ENCODE measurements around the gene TMEM88. TPM values are rescaled to one million over a fixed set of nuclear protein-coding genes. Genes with fewer than 3 reads are reported as not detected.

TMEM88 gene
- total and polyA plus RNA-seq, 2 experiments from 2014 or later: not detected

GRCh38 chr17:7842380-7843256 lies 12.2 kb upstream of the TMEM88 start:
- Histone ChIP-seq H3K9ac (peak overlapping the region; percentile 97), H3K4me2 (ENCODE audit: unreplicated experiment) (peak overlapping the region; percentile 100), H3K27me3 (replicated peaks; ENCODE audit: insufficient read depth) (no peaks in the 10 kb centered on the region), H3F3A (ENCODE audit: insufficient read depth) (peaks cover 20% of the 10 kb centered on the region), H3K4me1 (ENCODE audit: insufficient read depth) (peaks cover 12% of the 10 kb centered on the region), H3K36me3 (ENCODE audit: low read depth) (no peaks in the 10 kb centered on the region), H3K9me2 (ENCODE audit: insufficient read depth) (no peaks in the 10 kb centered on the region), H3K79me2 (ENCODE audit: insufficient read depth) (peaks cover 46% of the 10 kb centered on the region), H4K20me1 (ENCODE audit: insufficient read depth) (no peaks in the 10 kb centered on the region), H3K9me3 (ENCODE audit: low read depth) (no peaks in the 10 kb centered on the region), H3K27ac (peak overlapping the region; percentile 99), H2AFZ (peak overlapping the region; percentile 71), H3K4me3 (peak overlapping the region; percentile 79)
- peak; percentile 97 for DNase-seq
- WGBS, 2 experiments (ENCODE audit: low coverage in 1 of 2, low lambda C conversion rate in 2 of 2, missing lambda C conversion rate in 2 of 2): 1 to 2% methylated on average over 31 to 46 of the region's 47 CpGs
- no peak for TF ChIP-seq EZH2phosphoT487 (IDR thresholded peaks at IDR 0.05; ENCODE audit: insufficient read depth, low read depth)
- no peak for TF ChIP-seq EZH2 (IDR thresholded peaks at IDR 0.05; ENCODE audit: insufficient read depth, poor library complexity, severe bottlenecking)
- in situ Hi-C loops (cut with MboI): no loop called here

DNA sequence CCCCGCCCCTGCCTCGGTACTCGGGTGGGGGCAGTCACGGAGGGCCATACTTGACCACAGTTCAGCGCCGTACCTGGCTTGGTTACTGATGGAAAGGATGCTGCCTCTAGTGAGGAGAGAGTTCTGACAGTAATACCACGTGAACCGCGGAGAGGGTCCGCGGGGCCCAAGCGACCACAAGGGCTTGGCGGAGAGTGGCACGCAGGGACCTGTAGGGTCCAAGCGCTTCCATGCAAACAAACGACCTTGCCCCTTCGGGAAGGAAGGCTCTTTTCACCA lies 11.7 kb upstream of the TMEM88 start:
- no peaks in the 10 kb centered on the region for H4K20me1 ChIP-seq (ENCODE audit: insufficient read depth)

DNA sequence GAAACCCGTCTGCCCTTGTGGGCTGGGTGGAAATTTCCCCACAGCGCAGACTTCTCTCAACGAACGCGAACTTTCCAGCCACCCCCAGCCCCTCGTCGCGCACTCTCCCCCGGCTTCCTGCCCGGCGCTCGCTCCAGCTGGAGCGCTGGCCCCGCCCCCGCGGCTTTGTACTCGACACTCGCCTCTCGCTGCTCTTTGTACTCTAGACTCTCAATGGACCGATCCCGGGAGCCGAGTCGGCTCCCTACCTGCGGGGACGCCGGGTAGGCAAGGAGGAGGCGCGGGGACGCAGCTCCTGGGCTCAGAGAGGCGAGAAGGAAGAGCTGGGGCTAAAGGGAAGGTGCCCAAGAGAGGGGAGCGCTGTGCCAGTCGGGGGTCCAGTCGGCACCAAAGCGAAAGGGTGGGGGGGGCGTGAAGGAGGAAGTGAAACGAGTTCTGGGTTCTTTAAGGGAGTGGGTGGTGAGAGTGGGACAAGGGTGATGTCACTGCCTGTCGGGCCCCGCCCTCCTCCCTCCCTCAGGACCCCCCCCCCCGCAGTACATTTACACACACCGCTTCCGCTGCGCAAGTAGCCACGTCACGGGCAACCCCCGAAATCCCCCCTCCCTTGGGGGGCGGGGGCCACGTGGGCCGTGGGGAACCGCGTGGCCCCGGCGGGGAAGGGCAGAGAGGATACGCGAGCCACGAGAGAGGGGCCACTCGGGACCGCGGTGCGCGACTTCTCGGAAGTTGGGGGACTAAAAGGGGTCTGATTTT lies 11.2 kb upstream of the TMEM88 start:
- no peak for TF ChIP-seq EZH2phosphoT487 (IDR thresholded peaks at IDR 0.05; ENCODE audit: insufficient read depth, low read depth)
- no peak for TF ChIP-seq EZH2 (IDR thresholded peaks at IDR 0.05; ENCODE audit: insufficient read depth, poor library complexity, severe bottlenecking)
- Histone ChIP-seq H3K4me2 (ENCODE audit: unreplicated experiment) (peak overlapping the region; percentile 100), H3F3A (ENCODE audit: insufficient read depth) (peaks cover 18% of the 10 kb centered on the region), H3K27ac (peak overlapping the region; percentile 99), H3K27me3 (replicated peaks; ENCODE audit: insufficient read depth) (no peaks in the 10 kb centered on the region), H3K36me3 (ENCODE audit: low read depth) (no peaks in the 10 kb centered on the region), H3K4me1 (ENCODE audit: insufficient read depth) (peaks cover 7% of the 10 kb centered on the region; the same call in 1 of the 2 replicates), H3K9me2 (ENCODE audit: insufficient read depth) (no peaks in the 10 kb centered on the region), H3K79me2 (ENCODE audit: insufficient read depth) (peaks cover 47% of the 10 kb centered on the region), H4K20me1 (ENCODE audit: insufficient read depth) (no peaks in the 10 kb centered on the region), H2AFZ (peak overlapping the region; percentile 40), H3K4me3 (peak overlapping the region; percentile 79), H3K9me3 (ENCODE audit: low read depth) (no peaks in the 10 kb centered on the region), H3K9ac (peak overlapping the region; percentile 97)
- WGBS, 2 experiments (ENCODE audit: low coverage in 1 of 2, low lambda C conversion rate in 2 of 2, missing lambda C conversion rate in 2 of 2): 0 to 1% methylated on average over 43 to 61 of the region's 61 CpGs
- peak; percentile 94 for DNase-seq
- in situ Hi-C loops (cut with MboI): no loop called here

More for the DNA sequence above, 11.7 kb upstream of the TMEM88 start:
- no peaks in the 10 kb centered on the region for H3K9me2 ChIP-seq (ENCODE audit: insufficient read depth)
- H3F3A ChIP-seq (ENCODE audit: insufficient read depth): peaks cover 18% of the 10 kb centered on the region
- H3K27ac ChIP-seq: peak overlapping the region; percentile 99
- no peak for DNase-seq
- 1% methylated on average over 16 of the region's 17 CpGs for WGBS, 2 experiments (ENCODE audit: low coverage in 1 of 2, low lambda C conversion rate in 2 of 2, missing lambda C conversion rate in 2 of 2)
- H3K9me3 ChIP-seq (ENCODE audit: low read depth): no peaks in the 10 kb centered on the region
- TF ChIP-seq EZH2phosphoT487 (IDR thresholded peaks at IDR 0.05; ENCODE audit: insufficient read depth, low read depth) (no peak), EZH2 (IDR thresholded peaks at IDR 0.05; ENCODE audit: insufficient read depth, poor library complexity, severe bottlenecking) (no peak)
- in situ Hi-C loops (cut with MboI): no loop called here
- peak overlapping the region; percentile 97 for H3K9ac ChIP-seq
- peak overlapping the region; percentile 100 for H3K4me2 ChIP-seq (ENCODE audit: unreplicated experiment)
- peak overlapping the region; percentile 40; the same call in 1 of the 2 replicates for H2AFZ ChIP-seq
- no peaks in the 10 kb centered on the region for H3K36me3 ChIP-seq (ENCODE audit: low read depth)
- H3K27me3 ChIP-seq (replicated peaks; ENCODE audit: insufficient read depth): no peaks in the 10 kb centered on the region
- H3K4me3 ChIP-seq: peak overlapping the region; percentile 79
- peaks cover 9% of the 10 kb centered on the region; the same call in 1 of the 2 replicates for H3K4me1 ChIP-seq (ENCODE audit: insufficient read depth)
- peaks cover 48% of the 10 kb centered on the region for H3K79me2 ChIP-seq (ENCODE audit: insufficient read depth)

GRCh38 chr17:7844292-7845154 lies 10.3 kb upstream of the TMEM88 start:
- Histone ChIP-seq H3K4me1 (ENCODE audit: insufficient read depth) (peaks cover 6% of the 10 kb centered on the region; the same call in 1 of the 2 replicates), H3K36me3 (ENCODE audit: low read depth) (no peaks in the 10 kb centered on the region; the same call in 1 of the 2 replicates), H3K27ac (peak overlapping the region; percentile 99), H3K9me2 (ENCODE audit: insufficient read depth) (no peaks in the 10 kb centered on the region), H4K20me1 (ENCODE audit: insufficient read depth) (no peaks in the 10 kb centered on the region), H3K27me3 (replicated peaks; ENCODE audit: insufficient read depth) (no peaks in the 10 kb centered on the region), H3K4me2 (ENCODE audit: unreplicated experiment) (peak overlapping the region; percentile 100), H3K9me3 (ENCODE audit: low read depth) (no peaks in the 10 kb centered on the region), H3K4me3 (peak overlapping the region; percentile 79), H2AFZ (peak overlapping the region; percentile 56; the same call in 1 of the 2 replicates), H3F3A (ENCODE audit: insufficient read depth) (peaks cover 18% of the 10 kb centered on the region), H3K79me2 (ENCODE audit: insufficient read depth) (peaks cover 48% of the 10 kb centered on the region), H3K9ac (peak overlapping the region; percentile 97)
- in situ Hi-C loops (cut with MboI): no loop called here
- WGBS, 2 experiments (ENCODE audit: low coverage in 1 of 2, low lambda C conversion rate in 2 of 2, missing lambda C conversion rate in 2 of 2): 0 to 2% methylated on average over 69 to 70 of the region's 71 CpGs
- TF ChIP-seq EZH2phosphoT487 (IDR thresholded peaks at IDR 0.05; ENCODE audit: insufficient read depth, low read depth) (no peak), EZH2 (IDR thresholded peaks at IDR 0.05; ENCODE audit: insufficient read depth, poor library complexity, severe bottlenecking) (no peak)
- DNase-seq: peak; percentile 99
